ENCODE measurements around the gene GBP5.
"Not testable (repeated sequence)": the region's sequence is repeated elsewhere in the genome, so short reads cannot be mapped to it uniquely, and the experiment has no call there.

GBP5 gene

GRCh38 chr1:89280766-89281165, 8.1 kb upstream of the GBP5 start:
- DNase-seq = no peak

- no peak for DNase-seq
Observed at GRCh38 chr1:89279011-89279466, 6.4 kb upstream of the GBP5 start.

GRCh38 chr1:89277725-89278124, 5.1 kb upstream of the GBP5 start:
- no peak for DNase-seq

- DNase-seq = no peak
Observed at GRCh38 chr1:89276690-89277089, 4.0 kb upstream of the GBP5 start.

GRCh38 chr1:89274411-89274857, 1.8 kb upstream of the GBP5 start:
- peak; percentile 28 to 58 for DNase-seq

GRCh38 chr1:89273324-89273778, 691 bp upstream of the GBP5 start:
- no peak for DNase-seq

- DNase-seq = no peak
Observed at GRCh38 chr1:89271341-89272015, 1.2 kb downstream of the GBP5 start.

- DNase-seq = no peak
Observed at GRCh38 chr1:89270423-89270822, 2.2 kb downstream of the GBP5 start.

GRCh38 chr1:89269277-89269676, 3.4 kb downstream of the GBP5 start:
- DNase-seq = no peak

- no peak for DNase-seq
Observed at GRCh38 chr1:89262643-89263042, 10.0 kb downstream of the GBP5 start.

GRCh38 chr1:89261926-89262515, 10.6 kb downstream of the GBP5 start:
- no peak for DNase-seq

- no peak for DNase-seq
Observed at GRCh38 chr1:89260566-89261255, 11.9 kb downstream of the GBP5 start.

- no peak for DNase-seq
Observed at GRCh38 chr1:89260042-89260441, 12.6 kb downstream of the GBP5 start.

GRCh38 chr1:89259283-89259971, 13.2 kb downstream of the GBP5 start:
- DNase-seq = peak; percentile 18 to 23

GRCh38 chr1:89257041-89257440, 15.6 kb downstream of the GBP5 start:
- DNase-seq = no peak

- DNase-seq = not testable (repeated sequence)
Observed at GRCh38 chr1:89255581-89255980, 17.1 kb downstream of the GBP5 start.

- DNase-seq = no peak
Observed at GRCh38 chr1:89254658-89255287, 17.9 kb downstream of the GBP5 start.

GRCh38 chr1:89243046-89243445, 29.6 kb downstream of the GBP5 start:
- DNase-seq = no peak

Data from Kasumi-1 (cell line).